Measurements from ENCODE around the gene SOS1. TPM values are rescaled to one million over a fixed set of nuclear protein-coding genes. Genes with fewer than 3 reads are reported as not detected.
A peak's percentile ranks its signal among the peaks of the same experiment; 100 is the strongest.

Gene SOS1
- total and polyA plus RNA-seq, 2 of the 13 experiments (the other 11 are each of a cell fraction or from before 2014, with no cell fraction given), result 20.8 to 60.4 TPM

GRCh38 chr2:39069136-39069515 lies 51.7 kb downstream of the SOS1 start:
- no peaks in the 10 kb centered on the region for H3K9me3 ChIP-seq (ENCODE audit: low read length)
- no peaks in the 10 kb centered on the region for H3K27me3 ChIP-seq (ENCODE audit: control insufficient read depth in 1 of 2, insufficient read depth in 2 of 2, low read length in 2 of 2)
- no peak overlapping the region for H3K27ac ChIP-seq (ENCODE audit: extremely low read length, insufficient read depth, low read length)
- BruUV-seq (replicated peaks), result no TSS peak
- in situ Hi-C loops (cut with HindIII; ENCODE audit: extremely low pct_ligation_motif_present, low pct_unique_long_range_greater_than_20kb), result loop anchor here (5.0 to 10.0 kb wide), 2 partner anchors 46 to 158 kb away; no protein-coding TSS in a partner anchor
- WGBS (ENCODE audit: low lambda C conversion rate), result 100% methylated on average over 3 of the region's 3 CpGs
- CTCF ChIA-PET (ENCODE audit: low intra/inter-chr PET ratio, low total read pairs), result no interaction called here
- intact Hi-C loops (cut with micrococcal nuclease; ENCODE audit: unreplicated experiment), result loop anchor here (2.0 kb wide), 1 partner anchor 50 kb away; no protein-coding TSS in a partner anchor
- H3K4me3 ChIP-seq (replicated peaks in 1 of 3; ENCODE audit: insufficient read depth in 1 of 3, low read depth in 2 of 3, low read length in 3 of 3), result no peak overlapping the region
- H3K36me3 ChIP-seq (replicated peaks in 1 of 2; ENCODE audit: control insufficient read depth in 1 of 2, insufficient read depth in 2 of 2, low read length in 2 of 2), result peaks cover 5 to 35% of the 10 kb centered on the region in 2 experiments; a peak in 4 of 5 replicates
- ATAC-seq (peak; percentile 73; the same call in 2 of the 3 replicates), FAIRE-seq (no peak), DNase-seq (ENCODE audit: low spot score) (no peak)
- H4K20me1 ChIP-seq (ENCODE audit: insufficient read depth, low read length), result peaks cover 23% of the 10 kb centered on the region; the same call in 1 of the 2 replicates
- H3K4me2 ChIP-seq (ENCODE audit: low read depth, low read length), result no peak overlapping the region
- H2AFZ ChIP-seq (ENCODE audit: low read length), result no peak overlapping the region
- peaks cover 45% of the 10 kb centered on the region for H3K79me2 ChIP-seq (ENCODE audit: insufficient read depth, low read length)
- TF ChIP-seq PBX3 (CRISPR knock-in tag; IDR thresholded peaks at IDR 0.05; ENCODE audit: borderline replicate concordance) (no peak), E2F5 (CRISPR knock-in tag; conservative IDR thresholded peaks at IDR 0.05) (no peak), HNRNPL (IDR thresholded peaks at IDR 0.05; ENCODE audit: low read depth, low read length) (no peak), HOXD1 (CRISPR knock-in tag; IDR thresholded peaks at IDR 0.05) (no peak), STAG1 (CRISPR knock-in tag; IDR thresholded peaks at IDR 0.05) (peak; percentile 23; the same call in 1 of the 2 replicates), HOMEZ (CRISPR knock-in tag; IDR thresholded peaks at IDR 0.05; ENCODE audit: low read depth) (no peak), ZNF713 (CRISPR knock-in tag; IDR thresholded peaks at IDR 0.05) (no peak)
- no peaks in the 10 kb centered on the region for H3K4me1 ChIP-seq (ENCODE audit: insufficient read depth, low read length)
- no peak overlapping the region for H3K9ac ChIP-seq (ENCODE audit: insufficient read depth, low read depth, low read length)
- POLR2A ChIA-PET, result interaction anchor here (0.7 kb wide), 1 partner anchor 52 kb away, joined by 3 read pairs; the partner anchor contains the start of gene SOS1

All from HepG2 (cell line).